ENCODE data around the gene ITIH5. TPM values are rescaled to one million over a fixed set of nuclear protein-coding genes. Genes with fewer than 3 reads are reported as not detected.

The ITIH5 gene
- total RNA-seq, 1 donor from 2014 or later: 4.0 TPM

DNA sequence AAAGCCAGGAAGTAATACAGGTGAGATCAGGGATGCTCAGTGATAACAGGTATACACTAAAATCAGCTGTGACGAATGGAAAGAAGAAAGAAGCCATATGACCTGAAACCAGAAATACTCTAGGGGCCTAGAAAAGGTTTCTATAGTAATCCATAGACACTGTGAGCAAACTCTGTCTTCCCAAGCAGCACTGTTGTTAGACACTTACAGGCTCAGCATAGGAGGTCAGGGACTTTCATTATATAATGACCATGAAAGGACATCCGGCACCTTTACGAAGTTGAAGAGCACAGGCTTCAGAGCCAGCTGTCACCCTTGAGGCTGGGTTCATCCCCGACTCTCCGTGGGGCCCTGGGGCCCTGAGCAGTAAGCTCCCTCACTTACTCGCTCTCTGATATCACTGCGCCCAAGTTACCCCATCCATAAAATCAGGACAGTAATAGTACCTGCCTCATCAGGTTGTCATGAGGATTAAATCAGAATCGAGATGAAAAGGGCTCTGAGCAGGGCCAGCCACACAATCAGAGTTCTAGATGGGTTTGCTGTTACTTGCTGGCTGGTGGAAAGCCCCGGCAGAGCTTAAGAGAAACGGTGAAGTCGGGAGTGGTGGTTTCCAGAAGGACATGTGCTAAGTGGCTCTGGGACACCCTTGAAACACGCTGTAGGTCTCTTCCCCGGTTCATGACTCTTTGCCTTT, 79.5 kb downstream of the ITIH5 start:
- peaks cover 33% of the 10 kb centered on the region for H3K27me3 Mint-ChIP-seq (ENCODE audit: low read depth, unreplicated experiment)

DNA sequence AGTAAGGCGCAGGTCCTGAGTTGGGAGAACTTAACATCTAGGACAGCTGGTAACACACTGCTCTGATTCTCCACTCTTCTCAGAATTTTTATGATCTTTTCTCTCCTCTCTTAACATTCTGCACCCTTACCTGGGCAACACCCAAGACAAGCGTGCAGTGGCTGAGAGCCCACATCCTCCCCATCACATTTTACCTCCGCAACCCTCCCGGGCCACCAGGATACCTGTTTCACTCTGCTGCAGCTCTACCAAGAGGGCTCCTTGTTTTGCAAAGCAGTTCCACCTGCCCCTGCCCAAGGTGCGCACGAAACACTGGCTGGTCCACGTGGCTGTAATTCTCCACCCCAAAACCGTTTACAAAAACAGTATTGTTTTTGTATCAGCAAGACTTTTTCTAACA, 81.5 kb downstream of the ITIH5 start:
- H4K20me1 ChIP-seq (ENCODE audit: insufficient read depth, low read length): no peaks in the 10 kb centered on the region
- H3K36me3 ChIP-seq (ENCODE audit: insufficient read depth, low read length): no peaks in the 10 kb centered on the region
- no peak overlapping the region for H3K27ac ChIP-seq (ENCODE audit: low read depth, low read length)
- Mint-ChIP-seq H3K9me3 (ENCODE audit: unreplicated experiment) (no peaks in the 10 kb centered on the region), H3K27ac (ENCODE audit: unreplicated experiment) (no peak overlapping the region), H3K4me1 (ENCODE audit: low read depth, unreplicated experiment) (no peaks in the 10 kb centered on the region), H3K27me3 (ENCODE audit: low read depth, unreplicated experiment) (peaks cover 27% of the 10 kb centered on the region), H3K4me3 (ENCODE audit: unreplicated experiment) (no peak overlapping the region), H3K36me3 (ENCODE audit: low read depth, unreplicated experiment) (no peaks in the 10 kb centered on the region)
- no peak overlapping the region for H3K9ac ChIP-seq (ENCODE audit: low read length)
- H3K27me3 ChIP-seq (ENCODE audit: insufficient read depth, low read length): no peaks in the 10 kb centered on the region
- H3K4me1 ChIP-seq (ENCODE audit: insufficient read depth, low read length): no peaks in the 10 kb centered on the region
- no peak overlapping the region for H3K4me2 ChIP-seq (ENCODE audit: low read length)
- no peaks in the 10 kb centered on the region for H3K9me3 ChIP-seq (ENCODE audit: insufficient read depth, low read depth, low read length)
- DNase-seq (ENCODE audit: low read depth) (no peak), FAIRE-seq (no peak)
- TF ChIP-seq CTCF (IDR thresholded peaks at IDR 0.05; ENCODE audit: insufficient read depth, low read depth, low read length): no peak
- no peak for TF ChIP-seq EZH2 (IDR thresholded peaks at IDR 0.05; ENCODE audit: insufficient read depth, low read length)
- H3K79me2 ChIP-seq (ENCODE audit: insufficient read depth, low read length): no peaks in the 10 kb centered on the region
- no peak overlapping the region for H3K4me3 ChIP-seq (ENCODE audit: insufficient read depth, low read depth, low read length)
- H2AFZ ChIP-seq (ENCODE audit: low read depth, low read length): no peak overlapping the region

More for the DNA sequence above, 79.5 kb downstream of the ITIH5 start:
- H3K36me3 Mint-ChIP-seq (ENCODE audit: low read depth, unreplicated experiment): no peaks in the 10 kb centered on the region
- no peak for TF ChIP-seq EZH2 (IDR thresholded peaks at IDR 0.05; ENCODE audit: insufficient read depth, low read length)
- TF ChIP-seq CTCF (IDR thresholded peaks at IDR 0.05; ENCODE audit: insufficient read depth, low read depth, low read length): no peak
- H3K27ac Mint-ChIP-seq (ENCODE audit: unreplicated experiment): no peak overlapping the region
- Histone ChIP-seq H3K9ac (ENCODE audit: low read length) (no peak overlapping the region), H4K20me1 (ENCODE audit: insufficient read depth, low read length) (no peaks in the 10 kb centered on the region), H3K4me2 (ENCODE audit: low read length) (no peak overlapping the region), H3K4me3 (ENCODE audit: insufficient read depth, low read depth, low read length) (no peak overlapping the region), H3K79me2 (ENCODE audit: insufficient read depth, low read length) (no peaks in the 10 kb centered on the region), H3K9me3 (ENCODE audit: insufficient read depth, low read depth, low read length) (no peaks in the 10 kb centered on the region), H2AFZ (ENCODE audit: low read depth, low read length) (no peak overlapping the region), H3K27me3 (ENCODE audit: insufficient read depth, low read length) (no peaks in the 10 kb centered on the region), H3K4me1 (ENCODE audit: insufficient read depth, low read length) (no peaks in the 10 kb centered on the region), H3K27ac (ENCODE audit: low read depth, low read length) (no peak overlapping the region), H3K36me3 (ENCODE audit: insufficient read depth, low read length) (no peaks in the 10 kb centered on the region)
- H3K4me1 Mint-ChIP-seq (ENCODE audit: low read depth, unreplicated experiment): no peaks in the 10 kb centered on the region
- FAIRE-seq (no peak), DNase-seq (ENCODE audit: low read depth) (no peak)
- no peak overlapping the region for H3K4me3 Mint-ChIP-seq (ENCODE audit: unreplicated experiment)
- no peaks in the 10 kb centered on the region for H3K9me3 Mint-ChIP-seq (ENCODE audit: unreplicated experiment)

- DNase-seq (ENCODE audit: low read depth): no peak
- H3K4me2 ChIP-seq (ENCODE audit: low read length): no peak overlapping the region
- no peaks in the 10 kb centered on the region for H3K27me3 ChIP-seq (ENCODE audit: insufficient read depth, low read length)
- Mint-ChIP-seq H3K27ac (ENCODE audit: unreplicated experiment) (no peak overlapping the region), H3K27me3 (ENCODE audit: low read depth, unreplicated experiment) (peaks cover 20% of the 10 kb centered on the region), H3K4me3 (ENCODE audit: unreplicated experiment) (no peak overlapping the region), H3K36me3 (ENCODE audit: low read depth, unreplicated experiment) (no peaks in the 10 kb centered on the region), H3K9me3 (ENCODE audit: unreplicated experiment) (no peaks in the 10 kb centered on the region), H3K4me1 (ENCODE audit: low read depth, unreplicated experiment) (no peaks in the 10 kb centered on the region)
- no peak overlapping the region for H3K4me3 ChIP-seq (ENCODE audit: insufficient read depth, low read depth, low read length)
- H3K79me2 ChIP-seq (ENCODE audit: insufficient read depth, low read length): no peaks in the 10 kb centered on the region
- H3K9ac ChIP-seq (ENCODE audit: low read length): no peak overlapping the region
- TF ChIP-seq CTCF (IDR thresholded peaks at IDR 0.05; ENCODE audit: insufficient read depth, low read depth, low read length) (no peak), EZH2 (IDR thresholded peaks at IDR 0.05; ENCODE audit: insufficient read depth, low read length) (no peak)
- no peaks in the 10 kb centered on the region for H3K36me3 ChIP-seq (ENCODE audit: insufficient read depth, low read length)
- H3K27ac ChIP-seq (ENCODE audit: low read depth, low read length): no peak overlapping the region
- no peaks in the 10 kb centered on the region for H4K20me1 ChIP-seq (ENCODE audit: insufficient read depth, low read length)
- H2AFZ ChIP-seq (ENCODE audit: low read depth, low read length): no peak overlapping the region
- FAIRE-seq: no peak
- H3K9me3 ChIP-seq (ENCODE audit: insufficient read depth, low read depth, low read length): no peaks in the 10 kb centered on the region
- no peaks in the 10 kb centered on the region for H3K4me1 ChIP-seq (ENCODE audit: insufficient read depth, low read length)
Measured at GRCh38 chr10:7583626-7584025, 83.1 kb downstream of the ITIH5 start.
